ENCODE measurements around the gene WHRN. TPM values are rescaled to one million over a fixed set of nuclear protein-coding genes. Genes with fewer than 3 reads are reported as not detected.

Gene WHRN
- total RNA-seq, 1 experiment from 2014 or later: 1.4 TPM

- Histone ChIP-seq H3K4me1 (no peaks in the 10 kb centered on the region), H3K9me3 (no peaks in the 10 kb centered on the region), H3K27me3 (replicated peaks; ENCODE audit: control insufficient read depth, insufficient read depth, low read length) (no peaks in the 10 kb centered on the region; the same call in 1 of the 2 replicates), H3K36me3 (ENCODE audit: control insufficient read depth, insufficient read depth, low read length) (no peaks in the 10 kb centered on the region), H3K4me3 (ENCODE audit: low read depth, low read length) (no peak overlapping the region)
- BruUV-seq (replicated peaks): no TSS peak
- ChIA-PET CTCF (no interaction called here), POLR2A (no interaction called here)
- no peaks in the 10 kb centered on the region for H3K4me1 Mint-ChIP-seq (ENCODE audit: low read depth, unreplicated experiment)
- intact Hi-C loops (cut with micrococcal nuclease; ENCODE audit: unreplicated experiment): no loop called here
- TF ChIP-seq CTCF (IDR thresholded peaks at IDR 0.05; ENCODE audit: insufficient read depth in 1 of 2, low read depth in 1 of 2, low read length in 1 of 2, severe bottlenecking in 1 of 2, unreplicated experiment in 1 of 2): no peak
- peaks cover 17% of the 10 kb centered on the region for H3K27me3 Mint-ChIP-seq (ENCODE audit: insufficient read depth, unreplicated experiment)
- no peak overlapping the region for H3K4me3 Mint-ChIP-seq (ENCODE audit: unreplicated experiment)
- peak in 1 of 2 experiments; percentile 4 for DNase-seq
- H3K9me3 Mint-ChIP-seq (ENCODE audit: unreplicated experiment): no peaks in the 10 kb centered on the region
- no peaks in the 10 kb centered on the region for H3K36me3 Mint-ChIP-seq (ENCODE audit: insufficient read depth, unreplicated experiment)
- no peak overlapping the region for H3K27ac Mint-ChIP-seq (ENCODE audit: unreplicated experiment)
These were observed 77.6 kb downstream of the WHRN start for GRCh38 chr9:114427644-114428043.

GRCh38 chr9:114426046-114426948, 79.0 kb downstream of the WHRN start:
- intact Hi-C loops (cut with micrococcal nuclease; ENCODE audit: unreplicated experiment): no loop called here
- no TSS peak for BruUV-seq (replicated peaks)
- no peaks in the 10 kb centered on the region for H3K4me1 ChIP-seq
- Mint-ChIP-seq H3K9me3 (ENCODE audit: unreplicated experiment) (no peaks in the 10 kb centered on the region), H3K4me1 (ENCODE audit: low read depth, unreplicated experiment) (no peaks in the 10 kb centered on the region), H3K27me3 (ENCODE audit: insufficient read depth, unreplicated experiment) (peaks cover 11% of the 10 kb centered on the region), H3K27ac (ENCODE audit: unreplicated experiment) (no peak overlapping the region), H3K4me3 (ENCODE audit: unreplicated experiment) (no peak overlapping the region), H3K36me3 (ENCODE audit: insufficient read depth, unreplicated experiment) (no peaks in the 10 kb centered on the region)
- peak in 1 of 2 experiments; percentile 19 for DNase-seq
- H3K27me3 ChIP-seq (replicated peaks; ENCODE audit: control insufficient read depth, insufficient read depth, low read length): no peaks in the 10 kb centered on the region; the same call in 1 of the 2 replicates
- H3K36me3 ChIP-seq (ENCODE audit: control insufficient read depth, insufficient read depth, low read length): no peaks in the 10 kb centered on the region
- H3K9me3 ChIP-seq: no peaks in the 10 kb centered on the region
- TF ChIP-seq CTCF (IDR thresholded peaks at IDR 0.05; ENCODE audit: insufficient read depth in 1 of 2, low read depth in 1 of 2, low read length in 1 of 2, severe bottlenecking in 1 of 2, unreplicated experiment in 1 of 2): no peak
- POLR2A ChIA-PET: no interaction called here
- CTCF ChIA-PET: interaction anchor here (1.0 kb wide), 1 partner anchor 228 kb away, joined by 3 read pairs; no protein-coding TSS in a partner anchor
- no peak overlapping the region for H3K4me3 ChIP-seq (ENCODE audit: low read depth, low read length)

GRCh38 chr9:114425126-114425525, 80.1 kb downstream of the WHRN start:
- Histone ChIP-seq H3K9me3 (no peaks in the 10 kb centered on the region), H3K27me3 (replicated peaks; ENCODE audit: control insufficient read depth, insufficient read depth, low read length) (no peaks in the 10 kb centered on the region; the same call in 1 of the 2 replicates), H3K4me3 (ENCODE audit: low read depth, low read length) (no peak overlapping the region), H3K4me1 (no peaks in the 10 kb centered on the region), H3K36me3 (ENCODE audit: control insufficient read depth, insufficient read depth, low read length) (no peaks in the 10 kb centered on the region)
- DNase-seq: peak in 1 of 2 experiments; percentile 21
- peaks cover 11% of the 10 kb centered on the region for H3K27me3 Mint-ChIP-seq (ENCODE audit: insufficient read depth, unreplicated experiment)
- H3K4me1 Mint-ChIP-seq (ENCODE audit: low read depth, unreplicated experiment): no peaks in the 10 kb centered on the region
- no peaks in the 10 kb centered on the region for H3K9me3 Mint-ChIP-seq (ENCODE audit: unreplicated experiment)
- no peak for TF ChIP-seq CTCF (IDR thresholded peaks at IDR 0.05; ENCODE audit: insufficient read depth in 1 of 2, low read depth in 1 of 2, low read length in 1 of 2, severe bottlenecking in 1 of 2, unreplicated experiment in 1 of 2)
- H3K36me3 Mint-ChIP-seq (ENCODE audit: insufficient read depth, unreplicated experiment): no peaks in the 10 kb centered on the region
- ChIA-PET CTCF (no interaction called here), POLR2A (no interaction called here)
- H3K27ac Mint-ChIP-seq (ENCODE audit: unreplicated experiment): no peak overlapping the region
- H3K4me3 Mint-ChIP-seq (ENCODE audit: unreplicated experiment): no peak overlapping the region
- intact Hi-C loops (cut with micrococcal nuclease; ENCODE audit: unreplicated experiment): no loop called here
- no TSS peak for BruUV-seq (replicated peaks)
